PC-3 (cell line): ENCODE measurements around the gene NEU4.

Source experiments
- EZH2 ChIP-seq: fragments of 300-600 bp; sonication (generic); IDR thresholded peaks from one replicate; pipeline ENCODE4 v1.6.1; 2017; ENCODE audit warnings: antibody characterized with exemption, mild to moderate bottlenecking, low read length; ENCODE audit not compliant: unreplicated experiment
- EZH2phosphoT487 ChIP-seq: fragments of 300-600 bp; sonication (generic); IDR thresholded peaks from 2 replicates; pipeline ENCODE4 v1.6.1; 2018; ENCODE audit warnings: mild to moderate bottlenecking, antibody characterized with exemption, low read length, borderline replicate concordance
- TF ChIP-seq, protein P1 (sequence below): fragments of 300-600 bp; sonication (generic); conservative IDR thresholded peaks from 2 replicates; pipeline ENCODE4 v1.5.1; 2017; ENCODE audit warnings: antibody characterized with exemption, low read depth, mild to moderate bottlenecking, low read length

DNA sequence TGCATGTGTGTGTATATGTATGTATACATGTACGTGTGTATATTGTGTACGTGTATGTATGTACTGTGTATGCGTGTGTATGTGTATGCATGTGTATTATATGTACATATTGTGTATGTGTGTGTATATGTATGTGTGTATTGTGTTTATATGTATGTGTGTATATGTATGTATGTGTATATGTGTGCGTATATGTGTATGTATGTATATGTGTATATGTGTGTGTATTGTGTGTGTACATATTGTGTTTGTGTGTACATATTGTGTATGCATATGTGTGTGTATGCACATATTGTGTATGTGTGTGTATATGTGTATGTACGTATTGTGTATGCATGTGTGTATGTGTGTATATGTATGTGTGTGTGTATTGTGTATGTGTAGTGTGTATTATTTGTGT, 15.6 kb upstream of the NEU4 start:
- TF ChIP-seq, protein P1, sequence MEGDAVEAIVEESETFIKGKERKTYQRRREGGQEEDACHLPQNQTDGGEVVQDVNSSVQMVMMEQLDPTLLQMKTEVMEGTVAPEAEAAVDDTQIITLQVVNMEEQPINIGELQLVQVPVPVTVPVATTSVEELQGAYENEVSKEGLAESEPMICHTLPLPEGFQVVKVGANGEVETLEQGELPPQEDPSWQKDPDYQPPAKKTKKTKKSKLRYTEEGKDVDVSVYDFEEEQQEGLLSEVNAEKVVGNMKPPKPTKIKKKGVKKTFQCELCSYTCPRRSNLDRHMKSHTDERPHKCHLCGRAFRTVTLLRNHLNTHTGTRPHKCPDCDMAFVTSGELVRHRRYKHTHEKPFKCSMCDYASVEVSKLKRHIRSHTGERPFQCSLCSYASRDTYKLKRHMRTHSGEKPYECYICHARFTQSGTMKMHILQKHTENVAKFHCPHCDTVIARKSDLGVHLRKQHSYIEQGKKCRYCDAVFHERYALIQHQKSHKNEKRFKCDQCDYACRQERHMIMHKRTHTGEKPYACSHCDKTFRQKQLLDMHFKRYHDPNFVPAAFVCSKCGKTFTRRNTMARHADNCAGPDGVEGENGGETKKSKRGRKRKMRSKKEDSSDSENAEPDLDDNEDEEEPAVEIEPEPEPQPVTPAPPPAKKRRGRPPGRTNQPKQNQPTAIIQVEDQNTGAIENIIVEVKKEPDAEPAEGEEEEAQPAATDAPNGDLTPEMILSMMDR = no peak
- no peak for TF ChIP-seq EZH2
- TF ChIP-seq EZH2phosphoT487 = no peak
